Right renal cortex interstitium (tissue), 3 donors: ENCODE results near the gene ADGRF3. TPM values are rescaled to one million over a fixed set of nuclear protein-coding genes. Genes with fewer than 3 reads are reported as not detected.
"Not testable (repeated sequence)": the region's sequence is repeated elsewhere in the genome, so short reads cannot be mapped to it uniquely, and the experiment has no call there.

Source experiments
- DNase-seq, 3 donors: peaks; one replicate each; pipeline ENCODE4 v3.0.0-alpha.2; 2013; ENCODE audit warnings: low read depth in 3 of 3, low spot score in 2 of 3
- polyA plus RNA-seq, 3 donors: library from polyadenylated mRNA; unstranded; fragments of 120-200 nt; gene quantifications; one replicate each; pipeline ENCODE4 v1.2.1, GENCODE V29; 2013; ENCODE audit not compliant: insufficient read length in 3 of 3

The ADGRF3 gene
- polyA plus RNA-seq, 3 donors: 2.0 to 2.7 (median 2.3) TPM

DNA sequence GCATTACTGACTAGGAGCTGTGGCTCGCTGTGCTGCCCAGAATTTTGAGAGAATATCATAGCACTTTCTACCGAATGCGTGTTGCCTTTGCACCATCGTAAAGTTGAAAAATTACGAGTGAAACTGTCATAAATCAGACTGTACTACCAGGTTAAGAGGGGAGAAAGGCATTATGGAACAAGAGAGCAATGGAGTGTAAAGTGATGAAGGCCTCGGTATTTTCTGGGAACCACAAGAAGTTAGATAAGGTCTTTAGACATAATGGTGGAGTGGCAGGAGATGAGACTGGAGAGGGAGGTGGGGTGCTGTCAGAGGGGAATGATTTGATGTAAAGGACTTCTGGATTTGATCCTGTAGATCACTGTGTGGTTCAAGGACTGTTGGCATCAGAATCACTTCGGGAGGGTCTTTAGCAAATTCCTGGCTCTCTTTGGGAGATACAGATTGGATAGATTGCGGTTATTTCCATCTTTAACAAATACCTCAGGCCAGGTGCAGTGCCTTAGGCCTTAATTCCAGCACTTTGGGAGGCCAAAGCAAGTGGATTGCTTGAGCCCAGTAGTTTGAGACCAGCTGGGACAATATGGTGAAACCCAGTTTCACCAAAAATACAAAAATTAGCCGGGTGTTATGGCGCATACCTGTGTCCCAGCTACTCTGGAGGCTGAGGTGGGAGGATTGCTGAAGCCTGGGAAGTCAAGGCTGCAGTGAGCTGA, 4.9 kb upstream of the ADGRF3 start:
- no peak for DNase-seq

DNA sequence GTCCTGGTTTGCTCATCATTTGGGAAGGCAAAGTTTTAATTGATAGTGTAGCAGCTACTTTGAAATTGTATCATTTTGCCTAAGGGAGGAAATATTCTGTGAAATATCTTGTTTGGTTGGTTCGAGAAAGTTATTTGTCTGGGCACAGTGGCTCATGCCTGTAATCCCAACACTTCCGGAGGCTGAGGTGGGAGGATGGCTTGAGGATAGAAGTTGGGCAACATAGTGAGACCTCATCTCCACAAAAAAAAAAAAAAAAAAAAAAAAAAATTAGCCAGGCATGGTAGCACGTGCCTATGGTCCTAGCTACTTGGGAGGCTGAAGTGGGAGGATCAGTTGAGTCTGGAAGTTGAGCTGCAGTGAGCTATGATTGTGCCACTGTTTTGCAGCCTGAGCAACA, 3.1 kb upstream of the ADGRF3 start:
- DNase-seq: no peak

DNA sequence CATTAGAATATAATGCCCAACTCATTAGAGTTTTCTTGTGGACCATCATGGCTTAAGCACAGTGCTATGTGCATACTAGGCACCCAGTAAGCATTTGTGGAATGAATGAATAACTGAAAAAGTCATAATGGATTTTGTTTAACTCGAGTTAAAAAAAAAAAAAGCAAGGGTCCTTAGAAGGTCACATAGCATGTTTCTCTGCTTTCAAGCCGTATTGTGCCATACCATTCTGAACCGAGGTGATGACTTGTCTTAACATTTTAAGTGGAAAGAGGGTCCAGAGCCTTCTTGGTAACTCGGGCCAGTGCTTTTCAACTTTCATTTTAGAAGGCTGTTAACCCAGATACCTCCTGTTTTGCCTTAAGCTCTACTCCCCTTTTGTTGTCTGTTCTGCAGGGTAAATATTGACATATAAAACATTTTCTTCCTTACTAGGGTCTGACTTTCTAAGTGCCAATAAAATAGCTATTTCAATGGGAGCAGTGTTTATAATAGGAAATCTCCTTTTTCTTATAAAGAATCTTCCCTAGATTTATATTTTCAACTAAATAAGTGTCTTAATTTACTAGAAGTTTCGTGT, 787 bp upstream of the ADGRF3 start:
- DNase-seq: no peak

DNA sequence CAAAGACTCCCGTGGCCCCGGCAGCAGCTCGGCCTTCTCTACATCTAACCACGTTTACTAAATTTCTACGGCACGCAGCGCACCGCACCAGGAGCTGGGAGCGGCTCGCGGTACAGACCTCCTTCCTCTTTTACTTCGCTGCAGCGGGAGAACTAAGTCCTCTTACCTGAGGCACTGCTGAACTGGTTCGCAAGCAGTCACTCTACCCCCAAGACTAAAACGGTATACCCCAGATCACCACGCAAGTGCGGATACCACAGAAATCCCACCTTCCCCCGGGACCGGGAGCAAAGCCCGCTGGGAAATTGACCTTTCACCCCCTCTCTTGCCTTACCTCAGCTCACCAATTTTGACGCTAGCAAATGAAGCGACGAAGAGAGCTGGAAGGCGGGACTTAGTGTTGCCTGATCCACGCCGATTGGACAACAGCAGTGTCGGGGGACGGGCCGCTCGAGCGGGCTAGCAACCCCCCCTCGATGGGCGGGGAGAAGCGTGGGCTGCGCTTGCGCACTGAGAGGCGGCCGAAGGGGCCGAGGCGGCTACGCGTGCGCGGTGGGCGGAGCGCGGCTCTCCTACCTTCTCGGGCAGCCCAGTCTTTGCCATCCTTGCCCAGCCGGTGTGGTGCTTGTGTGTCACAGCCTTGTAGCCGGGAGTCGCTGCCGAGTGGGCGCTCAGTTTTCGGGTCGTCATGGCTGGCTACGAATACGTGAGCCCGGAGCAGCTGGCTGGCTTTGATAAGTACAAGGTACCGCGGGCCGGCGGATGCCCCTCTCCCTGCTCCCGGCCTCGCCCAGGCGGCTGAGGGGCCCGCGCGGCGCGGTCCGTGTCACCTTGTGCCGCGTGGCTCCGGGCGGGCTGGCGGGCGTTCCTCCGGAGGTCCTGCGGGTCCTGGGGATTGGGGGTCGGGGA, 790 bp downstream of the ADGRF3 start, which contains the start of gene SELENOI:
Gene SELENOI (plus strand): TSS at position 599 of the 909 bp plus-strand sequence. CDS start 90 bp downstream, at position 689.
- DNase-seq: peak; percentile 98 to 99 (median 99)

DNA sequence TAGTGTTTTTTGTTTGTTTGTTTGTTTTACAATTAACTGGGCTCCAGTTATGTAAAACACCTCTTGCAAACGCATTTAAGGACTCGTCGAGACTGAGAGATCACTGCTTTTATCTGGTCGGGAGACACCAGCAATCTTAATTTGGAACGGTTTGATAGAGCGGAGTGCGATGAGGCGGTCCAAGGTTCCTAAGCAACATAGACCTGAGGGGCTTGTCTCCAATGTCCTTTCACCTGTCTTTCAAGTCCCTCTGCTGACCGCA, 1.4 kb downstream of the ADGRF3 start:
- no peak for DNase-seq

DNA sequence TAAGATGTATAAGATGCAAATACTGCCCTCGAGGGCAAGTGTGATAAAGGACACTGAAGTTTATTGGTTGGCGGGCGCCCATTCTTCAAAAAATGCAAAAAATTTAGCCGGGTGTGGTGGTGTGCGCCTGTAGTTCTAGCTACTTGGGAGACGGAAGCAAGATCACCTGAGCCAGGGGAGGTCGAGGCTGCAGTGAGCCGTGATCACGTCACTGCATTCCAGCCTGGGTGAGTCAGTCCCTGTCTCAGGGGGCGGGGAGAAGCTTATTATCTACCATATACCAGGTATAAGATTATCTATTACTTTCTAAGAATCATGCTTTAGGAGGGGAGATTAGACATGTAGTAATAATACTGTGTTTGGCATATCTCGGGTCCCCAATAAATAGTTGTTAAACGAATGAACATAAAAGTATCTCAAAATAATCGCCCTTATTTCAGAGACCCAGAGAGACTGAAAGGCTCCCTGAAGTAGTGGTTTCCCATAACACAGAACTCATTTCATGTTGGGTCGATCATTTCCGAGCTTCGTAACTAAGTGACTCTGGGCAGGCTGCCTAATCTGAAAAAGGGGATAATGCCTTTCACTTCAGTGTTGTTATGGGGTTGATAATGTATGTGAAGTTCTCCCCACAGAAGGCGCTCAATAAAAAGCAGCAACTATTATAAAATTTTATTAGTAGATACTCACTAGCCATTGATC, 1.9 kb downstream of the ADGRF3 start:
- no peak for DNase-seq

DNA sequence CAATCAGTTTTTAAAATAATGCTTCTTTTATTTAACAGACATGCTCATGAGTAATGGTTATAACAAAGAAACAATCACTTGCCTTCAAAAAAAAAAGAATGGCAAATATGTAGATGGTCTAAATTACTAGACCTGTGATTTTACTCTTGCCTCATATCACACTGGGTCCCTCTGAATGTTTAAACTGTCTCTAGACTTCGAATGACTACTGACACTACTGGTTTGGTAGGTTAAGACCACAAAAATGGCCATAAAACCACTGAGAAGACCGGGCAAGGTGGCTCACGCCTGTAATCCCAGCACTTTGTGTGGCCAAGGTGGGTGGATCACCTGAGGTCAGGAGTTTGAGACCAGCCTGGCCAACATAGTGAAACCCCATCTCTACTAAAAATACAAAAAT, 5.8 kb downstream of the ADGRF3 start:
- no peak for DNase-seq

DNA sequence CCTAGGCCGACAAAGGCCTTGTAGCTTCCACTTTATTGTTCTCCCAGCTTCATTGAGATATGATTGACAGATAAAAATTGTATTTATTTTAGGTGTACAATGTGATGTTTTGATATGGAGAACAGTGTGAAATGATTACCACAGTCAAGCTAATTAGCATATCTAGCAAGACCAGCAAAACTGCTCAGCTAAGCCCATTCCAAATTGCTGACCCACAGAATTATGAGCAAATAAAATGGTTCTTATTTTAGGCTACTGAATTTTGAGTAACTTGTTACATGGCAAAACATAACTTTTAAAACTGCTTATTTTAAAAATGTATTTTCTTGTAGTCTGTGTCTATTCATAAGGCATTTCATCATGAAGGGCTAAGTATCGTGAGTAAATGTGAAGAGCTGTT, 9.3 kb downstream of the ADGRF3 start:
- no peak for DNase-seq

DNA sequence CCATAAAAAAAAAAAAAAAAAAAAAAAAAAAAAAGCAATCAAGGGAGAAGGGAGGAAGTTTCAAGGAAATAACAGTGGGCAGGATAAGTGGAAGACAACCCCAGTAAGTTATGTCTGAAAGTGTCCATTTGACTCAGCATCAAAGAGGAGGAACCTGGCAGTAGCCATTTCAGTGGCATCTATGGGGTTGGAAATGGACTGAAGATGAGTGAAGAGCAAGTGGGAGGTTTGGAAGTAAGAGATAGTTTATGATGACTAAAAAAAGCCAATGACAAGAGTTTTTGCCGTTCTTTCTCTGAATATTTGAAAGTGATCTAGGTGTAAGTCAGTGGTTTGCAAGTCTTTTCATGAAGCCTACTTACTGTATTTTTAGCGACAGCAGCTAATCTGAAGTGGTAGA, 9.9 kb downstream of the ADGRF3 start:
- DNase-seq: no peak

DNA sequence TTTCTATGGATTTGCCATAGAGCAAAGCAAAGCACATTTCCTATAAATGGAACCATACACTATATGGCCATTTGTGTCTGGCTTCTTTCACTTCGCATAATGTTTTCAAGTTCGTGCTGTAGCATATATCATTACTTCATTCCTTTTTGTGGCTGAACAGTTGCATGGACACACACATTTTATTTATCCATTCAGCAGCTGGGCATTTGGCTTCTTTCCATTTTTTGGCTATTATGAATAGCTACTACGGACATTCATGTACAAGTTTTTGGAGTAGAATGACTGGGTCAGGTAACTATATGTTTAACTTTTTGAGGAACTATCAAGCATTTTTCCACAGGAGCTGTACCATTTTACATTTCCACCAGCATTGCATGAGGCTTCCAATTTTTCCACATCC, 11.4 kb downstream of the ADGRF3 start:
- no peak for DNase-seq

DNA sequence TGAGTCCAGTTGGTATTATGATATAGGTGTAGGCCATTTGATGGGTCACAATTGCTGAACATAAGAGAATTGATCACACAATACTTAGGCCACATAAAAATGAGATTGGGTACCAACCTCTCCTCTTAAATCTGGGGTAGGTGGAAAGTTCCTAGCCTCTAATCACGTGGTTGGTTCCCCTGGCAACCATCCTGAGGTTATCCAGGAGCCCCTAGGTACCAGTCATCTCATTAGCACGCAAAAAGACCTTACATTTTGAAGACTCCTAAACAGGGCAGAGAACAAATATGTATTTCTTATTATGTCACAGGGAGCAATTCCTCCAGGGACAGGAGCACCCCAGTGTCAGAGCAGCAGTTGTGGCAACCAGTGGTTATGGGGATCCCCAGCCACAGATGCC, 13.3 kb downstream of the ADGRF3 start:
- DNase-seq: no peak

DNA sequence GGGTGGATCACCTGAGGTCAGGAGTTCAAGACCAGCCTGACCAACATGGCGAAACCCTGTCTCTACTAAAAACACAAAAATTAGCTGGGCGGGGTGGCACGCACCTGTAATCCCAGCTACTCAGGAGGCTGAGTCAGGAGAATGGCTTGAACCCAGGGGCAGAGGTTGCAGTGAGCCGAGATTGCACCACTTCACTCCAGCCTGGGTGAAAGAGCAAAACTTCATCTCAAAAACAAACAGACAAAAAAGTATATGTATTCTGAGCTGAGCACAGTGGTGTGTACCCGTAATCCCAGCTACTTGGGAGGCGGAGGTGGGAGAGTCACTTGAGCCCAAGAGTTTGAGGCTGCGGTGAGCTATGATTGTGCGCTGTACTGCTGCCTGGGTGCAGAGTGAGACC, 15.3 kb downstream of the ADGRF3 start:
- not testable (repeated sequence) for DNase-seq

DNA sequence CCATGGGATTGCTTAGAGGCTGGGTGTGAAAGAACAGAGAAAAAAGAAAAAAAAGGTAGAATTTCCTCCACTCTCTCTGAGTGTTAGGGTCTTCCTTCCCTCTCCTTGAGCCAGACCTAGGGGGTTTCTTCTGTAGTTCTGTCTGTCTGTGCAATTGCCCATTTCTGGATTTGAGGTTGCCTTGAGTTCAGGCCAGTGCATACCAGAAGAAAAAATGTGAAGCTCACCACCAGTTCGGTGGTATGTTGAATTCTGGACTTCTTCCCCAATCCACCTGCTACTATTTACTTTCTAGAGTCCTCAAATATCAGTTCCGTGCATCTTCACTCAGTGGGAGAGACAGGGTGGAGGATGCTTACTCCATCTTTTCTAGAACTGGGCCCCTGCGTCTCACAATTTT, 16.0 kb downstream of the ADGRF3 start:
- DNase-seq: no peak

DNA sequence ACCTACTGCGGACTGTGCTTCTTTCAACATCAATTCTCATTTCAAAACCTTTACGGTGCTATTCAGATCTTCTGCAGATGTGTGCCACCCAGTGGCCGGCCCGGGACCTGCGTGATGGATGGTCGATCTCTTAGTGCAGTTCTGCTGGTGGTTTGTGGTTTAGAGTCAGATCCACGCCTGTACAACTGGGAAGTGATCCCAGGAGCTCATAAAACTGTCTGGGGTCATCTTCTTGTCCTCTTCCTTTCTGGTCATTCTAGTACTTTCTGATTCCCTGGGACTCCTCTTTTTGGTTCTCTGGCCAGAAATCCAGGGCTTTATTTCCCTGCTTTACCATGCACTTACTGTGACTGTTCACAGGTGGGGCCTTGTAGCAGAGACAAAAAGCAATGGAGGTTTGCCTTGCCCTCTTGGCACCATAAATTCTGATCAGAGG, 16.5 kb downstream of the ADGRF3 start:
- DNase-seq: peak in 1 of 3 donors; percentile 52

DNA sequence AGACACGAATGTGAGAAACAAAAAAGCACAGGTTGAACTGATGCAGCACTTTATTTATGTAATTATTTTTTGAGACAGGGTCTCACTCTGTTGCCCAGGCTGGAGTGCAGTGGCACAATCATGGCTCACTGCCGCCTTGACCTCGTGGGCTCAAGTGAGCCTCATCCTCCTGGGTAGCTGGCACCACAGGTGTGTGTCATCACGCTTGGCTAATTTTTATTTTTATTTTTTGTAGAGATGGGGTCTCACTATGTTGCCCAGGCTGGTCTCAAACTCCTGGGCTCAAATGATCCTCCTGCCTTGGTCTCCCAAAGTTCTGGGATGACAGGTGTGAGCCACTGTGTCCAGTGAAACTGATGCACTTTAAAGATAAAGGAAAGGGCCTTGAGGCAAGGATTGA, 17.5 kb downstream of the ADGRF3 start:
- DNase-seq: not testable (repeated sequence)

DNA sequence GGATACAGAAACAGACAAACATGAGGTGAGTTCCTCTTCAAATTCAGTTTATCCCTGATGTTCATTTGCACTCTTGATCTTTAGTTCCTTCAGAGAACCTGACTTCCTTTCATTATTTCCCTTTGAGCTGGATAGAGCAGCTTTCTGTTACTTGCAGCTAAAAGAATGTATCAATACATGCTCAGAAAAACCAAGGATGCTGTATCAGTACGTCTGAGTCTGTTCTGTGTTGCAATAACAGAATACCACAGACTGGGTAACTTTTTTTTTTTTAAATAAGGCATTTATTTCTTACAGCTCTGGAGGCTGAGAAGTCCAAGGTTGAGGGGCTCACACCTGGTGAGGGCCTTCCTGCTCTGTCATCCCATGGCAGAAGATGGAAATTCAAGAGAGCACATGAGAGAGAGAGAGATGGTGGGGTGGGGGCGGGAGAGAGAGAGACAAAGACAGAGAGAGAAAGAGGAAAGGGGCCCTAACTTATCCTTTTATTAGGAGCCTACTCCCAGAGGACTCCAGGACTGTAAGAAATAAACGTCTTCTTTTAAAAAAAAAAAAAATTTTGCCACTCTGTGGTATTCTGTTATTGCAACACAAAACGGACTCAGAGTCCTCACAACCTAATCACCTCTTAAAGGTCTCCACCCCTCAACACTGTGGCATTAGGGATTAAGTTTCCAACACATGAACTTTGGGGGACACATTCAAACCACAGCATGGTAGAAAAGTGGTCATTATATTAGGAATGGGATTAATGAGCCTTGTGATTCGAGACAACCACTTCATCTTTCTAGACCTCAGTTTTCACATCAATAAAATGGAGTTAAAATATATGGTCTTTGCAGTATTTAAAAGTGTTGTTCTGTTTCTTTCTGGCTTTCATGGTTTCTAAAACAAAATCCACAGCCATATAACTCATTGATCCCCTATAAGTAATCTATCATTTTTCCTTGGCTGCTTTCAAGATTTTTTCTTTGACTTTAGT, 19.0 kb downstream of the ADGRF3 start:
- DNase-seq: no peak

DNA sequence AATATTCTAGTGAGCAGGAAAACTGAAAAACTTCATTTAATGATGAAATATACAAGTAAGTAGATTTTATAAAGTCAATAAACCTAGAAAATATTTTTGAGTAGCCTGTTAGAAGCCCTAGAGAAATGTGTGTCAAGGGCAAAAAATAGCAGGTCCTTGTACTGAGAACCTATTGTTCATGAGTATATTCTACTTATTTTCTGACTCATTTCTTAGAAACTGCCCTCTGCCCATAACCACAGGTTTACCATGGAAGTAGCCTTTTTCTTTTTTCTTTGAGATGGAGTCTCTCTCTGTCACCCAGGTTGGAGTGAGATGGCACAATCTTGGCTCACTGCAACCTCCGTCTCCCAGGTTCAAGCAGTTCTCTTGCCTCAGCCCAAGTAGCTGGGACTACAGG, 20.1 kb downstream of the ADGRF3 start:
- no peak for DNase-seq

DNA sequence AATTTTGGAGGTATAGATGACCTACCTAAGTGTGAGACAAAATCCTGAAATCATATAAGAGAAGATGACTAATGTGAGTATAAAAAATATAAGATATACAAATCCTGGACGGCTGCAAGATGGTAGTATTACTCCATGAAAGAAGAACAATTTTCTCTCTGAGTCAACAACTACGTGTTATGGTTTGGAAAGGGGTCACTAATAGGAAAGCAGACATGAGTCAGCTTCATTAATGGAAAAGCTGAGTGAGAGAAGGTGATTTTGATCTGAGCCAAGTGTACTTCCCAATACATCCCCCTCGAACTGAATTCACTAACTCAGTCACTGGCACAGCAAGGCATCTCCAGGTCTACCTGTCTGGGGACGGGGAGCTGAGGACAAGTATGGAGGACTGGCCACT, 20.7 kb downstream of the ADGRF3 start:
- no peak for DNase-seq

DNA sequence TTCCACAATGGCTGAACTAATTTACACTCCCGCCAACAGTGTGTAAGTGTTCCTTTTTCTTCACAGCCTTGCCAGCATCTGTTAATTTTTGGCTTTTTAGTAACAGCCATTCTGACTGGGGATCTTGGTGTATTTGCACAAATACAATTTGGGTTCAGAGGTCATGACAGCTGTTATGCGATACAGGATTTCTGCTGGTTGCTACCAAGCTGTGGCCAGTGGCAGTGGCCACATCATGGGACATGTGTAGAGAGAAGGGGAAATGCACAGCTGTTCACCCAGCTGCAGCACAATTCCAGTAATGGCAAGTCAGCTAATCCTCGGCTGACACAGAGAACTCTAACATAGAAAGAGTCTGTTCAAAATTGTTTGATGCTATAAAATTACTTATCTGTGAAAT, 21.7 kb downstream of the ADGRF3 start:
- DNase-seq: no peak

DNA sequence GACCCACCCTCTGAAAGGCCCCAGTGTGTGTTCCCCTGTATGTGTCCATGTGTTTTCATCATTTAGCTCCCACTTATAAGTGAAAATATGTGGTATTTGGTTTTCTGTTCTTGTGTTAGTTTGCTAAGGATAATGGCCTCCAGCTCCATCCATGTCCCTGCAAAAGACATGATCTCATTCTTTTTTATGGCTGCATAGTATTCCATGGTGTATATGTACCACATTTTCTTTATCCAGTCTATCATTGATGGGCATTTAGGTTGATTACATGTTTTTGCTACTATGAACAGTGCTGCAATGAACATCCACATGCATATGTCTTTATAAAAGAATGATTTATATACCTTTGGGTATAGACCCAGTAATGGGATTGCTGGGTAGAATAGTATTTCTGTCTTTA, 22.1 kb downstream of the ADGRF3 start:
- DNase-seq: not testable (repeated sequence)
